HG03064 (cell line): ENCODE results near the gene POLR1F.

ENCODE experiments used
- ATAC-seq: cut with Tn5 transposase; IDR thresholded peaks from one replicate; pipeline ENCODE4 v1.9.1; 2021; ENCODE audit warnings: low read depth; ENCODE audit not compliant: unreplicated experiment

POLR1F gene

DNA sequence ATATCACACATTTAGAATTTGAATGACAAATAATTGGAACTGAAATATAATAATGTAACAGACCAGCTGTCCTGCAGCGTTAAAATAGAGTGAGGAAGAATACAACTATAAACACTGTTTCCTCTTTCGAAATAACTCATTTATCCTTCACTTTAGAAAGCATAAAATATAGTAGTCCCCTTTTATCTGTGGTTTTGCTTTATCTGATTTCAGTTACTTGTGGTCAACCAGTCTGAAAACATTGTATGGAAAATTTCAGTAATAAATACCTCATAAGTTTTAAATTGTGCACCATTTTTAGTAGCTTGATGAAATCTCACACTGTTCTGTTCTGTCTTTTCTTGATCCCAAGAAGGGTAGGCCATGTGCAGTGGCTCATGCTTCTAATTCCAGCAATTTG, 31.7 kb downstream of the POLR1F start:
- ATAC-seq: peak; percentile 66

DNA sequence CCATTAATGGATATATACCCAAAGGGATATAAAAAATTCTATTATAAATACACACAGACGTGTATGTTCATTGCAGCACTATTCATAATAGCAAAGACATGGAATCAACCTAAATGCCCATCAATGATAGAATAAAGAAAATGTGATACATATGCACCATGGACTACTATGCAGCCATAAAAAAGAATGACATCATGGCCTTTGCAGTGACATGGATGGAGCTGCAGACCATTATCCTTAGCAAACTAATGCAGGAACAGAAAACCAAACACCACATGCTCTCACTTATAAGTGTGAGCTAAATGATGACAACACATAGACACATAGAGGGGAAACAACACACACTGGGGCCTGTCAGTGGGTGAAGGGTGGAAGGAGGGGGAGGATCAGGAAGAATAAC, 33.0 kb downstream of the POLR1F start:
- no peak for ATAC-seq

DNA sequence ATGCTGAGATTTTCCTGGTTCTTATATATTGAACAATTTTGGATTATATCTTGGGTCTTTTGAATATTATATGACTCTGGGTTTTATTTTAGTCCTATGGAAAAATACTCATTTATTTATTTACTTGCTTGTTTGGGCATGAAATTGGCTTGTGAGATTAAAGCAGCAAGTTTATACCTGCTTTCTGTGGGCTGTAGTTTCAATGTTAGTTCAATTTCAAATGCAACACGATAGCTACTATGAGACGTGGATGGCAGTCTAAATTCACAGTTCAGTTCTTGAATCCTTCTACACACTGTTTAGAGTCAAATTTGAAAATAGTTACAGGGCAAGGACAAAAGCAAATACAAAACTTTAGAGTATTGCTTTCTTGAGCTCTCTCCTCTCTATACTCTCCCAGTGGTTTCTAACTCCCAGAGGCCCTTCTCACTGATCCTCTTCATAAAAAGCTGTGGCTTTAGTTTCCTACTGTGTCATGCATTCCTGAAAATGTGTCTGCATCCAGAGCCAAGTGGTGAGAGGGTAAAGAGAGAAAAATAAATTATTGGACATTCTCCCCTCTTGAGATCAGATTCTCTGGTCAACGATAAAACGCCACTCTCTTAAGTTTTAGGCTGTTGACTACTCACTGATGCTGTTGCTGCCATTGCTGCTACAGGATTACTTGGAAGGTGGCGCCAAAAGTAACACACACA, 34.4 kb downstream of the POLR1F start:
- no peak for ATAC-seq

DNA sequence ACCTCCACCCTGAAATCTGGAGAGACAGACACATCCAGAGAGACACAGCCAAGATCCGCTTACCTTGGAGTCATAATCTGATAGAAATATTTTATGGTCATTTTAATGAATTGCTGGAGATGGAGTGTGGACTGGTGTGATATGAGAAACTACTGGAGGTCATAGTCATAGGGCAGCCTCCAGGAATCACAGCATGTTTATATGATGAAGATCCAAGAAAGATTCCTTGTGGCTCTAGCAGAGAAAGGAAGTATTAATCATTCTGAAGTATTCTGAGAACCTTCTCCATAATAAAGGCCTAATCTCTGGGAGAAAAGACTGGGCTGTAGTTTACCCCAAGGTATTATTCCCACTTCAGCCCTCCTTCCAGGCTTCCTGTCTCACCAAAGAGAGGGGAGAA, 38.0 kb downstream of the POLR1F start:
- ATAC-seq: no peak

DNA sequence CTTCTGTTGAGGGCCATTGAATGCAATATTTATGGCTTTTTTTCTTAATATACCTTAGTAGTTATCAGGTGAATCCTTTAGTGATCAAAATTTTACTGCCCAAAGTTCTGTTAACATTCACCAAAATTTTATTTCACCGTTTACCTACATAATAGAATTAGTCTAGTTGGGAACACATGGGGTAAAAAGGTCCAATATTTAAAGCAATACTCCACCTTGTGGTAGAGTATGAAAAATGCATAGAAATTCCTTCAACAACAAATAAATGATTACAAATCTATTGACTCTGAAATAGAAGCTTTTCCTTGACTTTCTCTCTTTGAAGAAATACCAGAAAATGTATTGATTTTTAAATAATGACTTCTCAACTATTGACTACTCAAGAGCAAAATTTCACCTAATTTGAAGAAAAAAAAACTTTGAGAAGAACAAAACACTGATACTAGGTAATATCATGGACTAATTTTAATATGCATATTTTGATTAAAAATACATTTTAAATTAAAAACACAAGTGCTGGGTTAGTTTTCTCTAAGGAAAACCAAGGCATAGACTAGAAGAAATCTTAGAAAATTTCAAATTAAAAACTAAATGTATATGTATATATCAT, 43.3 kb downstream of the POLR1F start:
- peak; percentile 53 for ATAC-seq

DNA sequence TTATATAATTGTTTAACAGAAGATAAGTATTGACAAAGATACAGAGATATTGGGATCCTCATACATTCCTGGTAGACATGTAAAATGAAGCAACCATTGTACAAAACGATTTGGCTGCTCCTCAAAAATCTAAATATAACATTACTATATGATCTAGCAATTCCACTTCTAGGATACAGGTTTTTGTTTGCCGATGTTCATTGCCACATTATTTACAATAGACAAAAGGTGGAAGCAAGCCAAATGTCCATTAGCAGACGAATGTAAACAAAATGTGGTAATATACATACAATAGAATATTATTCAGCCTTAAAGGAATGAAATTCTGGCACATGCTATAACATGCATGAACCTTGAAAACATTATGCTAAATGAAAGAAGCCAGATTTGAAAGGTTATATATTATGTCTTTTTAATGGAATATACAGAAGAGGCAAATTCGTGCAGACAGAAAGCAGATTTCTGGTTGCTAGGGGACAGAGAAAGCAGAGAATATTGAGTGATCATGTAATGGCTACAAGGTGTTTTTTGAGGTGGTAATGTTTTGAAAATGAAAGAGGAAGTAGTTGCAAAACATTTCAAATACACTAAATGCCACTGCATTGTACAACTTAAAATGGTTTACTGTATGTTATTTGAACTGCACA, 44.9 kb downstream of the POLR1F start:
- peak; percentile 81 for ATAC-seq

DNA sequence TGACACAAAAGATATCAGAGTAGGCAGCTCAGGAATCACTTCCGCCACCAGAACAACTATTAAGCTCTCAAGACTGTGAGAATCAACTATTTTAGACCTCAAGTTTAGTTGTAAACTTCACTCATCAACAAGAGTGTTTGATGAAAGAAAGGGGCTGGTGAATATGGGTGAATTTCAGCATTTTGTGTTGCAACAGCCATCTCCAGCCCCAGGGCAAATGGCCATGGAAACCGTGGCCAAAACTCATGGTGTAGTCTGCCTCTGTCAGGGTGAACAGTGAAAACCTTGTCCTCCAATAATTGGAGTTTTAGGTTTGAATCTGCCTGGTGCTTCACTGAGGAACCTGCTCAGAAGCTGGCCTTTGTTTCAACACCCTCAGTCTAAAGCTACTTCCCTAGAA, 60.0 kb downstream of the POLR1F start:
- ATAC-seq: no peak
